Neural progenitor cell (in vitro differentiated cells): ENCODE data around the gene SDC1. TPM values are rescaled to one million over a fixed set of nuclear protein-coding genes. Genes with fewer than 3 reads are reported as not detected.
A peak's percentile ranks its signal among the peaks of the same experiment; 100 is the strongest.

ENCODE experiments used
- DNase-seq: peaks from one replicate; pipeline ENCODE4 v3.0.0-alpha.2; 2016; ENCODE audit warnings: low spot score
- H2AFZ ChIP-seq: fragments of 200-600 bp; sonication (generic); replicated peaks from 2 replicates; pipeline ENCODE4 v1.6.1; 2016; ENCODE audit warnings: antibody characterized with exemption
- H3F3A ChIP-seq: fragments of 200-600 bp; sonication (generic); 2 replicates; pipeline ENCODE4 v1.6.1; 2016; ENCODE audit warnings: antibody characterized with exemption, low read depth
- H3K27ac ChIP-seq: fragments of 200-600 bp; sonication (generic); 2 replicates; pipeline ENCODE4 v1.5.1; 2016; ENCODE audit warnings: mild to moderate bottlenecking
- H3K27me3 ChIP-seq: fragments of 200-600 bp; sonication (generic); 2 replicates; pipeline ENCODE4 v1.6.1; 2016; ENCODE audit warnings: mild to moderate bottlenecking, moderate library complexity
- H3K36me3 ChIP-seq: fragments of 200-600 bp; sonication (generic); 2 replicates; pipeline ENCODE4 v1.5.1; 2016
- H3K4me1 ChIP-seq: fragments of 200-600 bp; sonication (generic); 2 replicates; pipeline ENCODE4 v1.6.1; 2016; ENCODE audit warnings: mixed run types
- H3K4me2 ChIP-seq: fragments of 200-600 bp; sonication (generic); 2 replicates; pipeline ENCODE4 v1.6.1; 2016
- H3K4me3 ChIP-seq: fragments of 200-600 bp; sonication (generic); 2 replicates; pipeline ENCODE4 v1.5.1; 2016
- H3K79me2 ChIP-seq: fragments of 200-600 bp; sonication (generic); 2 replicates; pipeline ENCODE4 v1.6.1; 2016; ENCODE audit warnings: low read depth
- H3K9ac ChIP-seq: fragments of 200-600 bp; sonication (generic); 2 replicates; pipeline ENCODE4 v1.6.1; 2016
- H3K9me3 ChIP-seq: fragments of 200-600 bp; sonication (generic); 2 replicates; pipeline ENCODE4 v1.5.1; 2016; ENCODE audit warnings: low read depth
- H4K20me1 ChIP-seq: fragments of 200-600 bp; sonication (generic); 2 replicates; pipeline ENCODE4 v1.6.1; 2016; ENCODE audit warnings: low read depth
- H3K27ac Mint-ChIP-seq: 3 replicates; pipeline ENCODE4 v1.8.0; 2021; ENCODE audit warnings: mixed read lengths
- H3K27me3 Mint-ChIP-seq: 2 replicates; pipeline ENCODE4 v1.8.0; 2022; ENCODE audit warnings: low read depth, mild to moderate bottlenecking, inconsistent platforms, moderate library complexity, mixed read lengths; ENCODE audit not compliant: insufficient read depth
- H3K36me3 Mint-ChIP-seq: 3 replicates; pipeline ENCODE4 v1.8.0; 2021; ENCODE audit warnings: mixed read lengths
- H3K4me1 Mint-ChIP-seq: 3 replicates; pipeline ENCODE4 v1.8.0; 2021; ENCODE audit warnings: mixed read lengths
- H3K4me3 Mint-ChIP-seq: 3 replicates; pipeline ENCODE4 v1.8.0; 2021; ENCODE audit warnings: mild to moderate bottlenecking, moderate library complexity, mixed read lengths
- H3K9me3 Mint-ChIP-seq: 3 replicates; pipeline ENCODE4 v1.8.0; 2020; ENCODE audit warnings: mixed read lengths
- EZH2 ChIP-seq: fragments of 200-600 bp; sonication (generic); IDR thresholded peaks from 2 replicates; pipeline ENCODE4 v1.6.1; 2017; ENCODE audit warnings: antibody characterized with exemption, mild to moderate bottlenecking, moderate library complexity
- EZH2phosphoT487 ChIP-seq: fragments of 200-600 bp; sonication (generic); IDR thresholded peaks from 2 replicates; pipeline ENCODE4 v1.6.1; 2017; ENCODE audit warnings: antibody characterized with exemption
- total RNA-seq: library from RNA; depleted of rRNA; stranded (reverse); fragments of >200 nt; gene quantifications from 2 replicates; pipeline ENCODE4 v1.2.3, GENCODE V29; 2015; ENCODE audit warnings: low replicate concordance
- TF ChIP-seq, protein P1 (sequence below): fragments of 200-600 bp; sonication (generic); IDR thresholded peaks from 2 replicates; pipeline ENCODE4 v1.5.1; 2017; ENCODE audit warnings: antibody characterized with exemption, mild to moderate bottlenecking

Gene SDC1
- total RNA-seq, 1 donor from 2014 or later, result 27.5 TPM

- Mint-ChIP-seq H3K9me3 (no peaks in the 10 kb centered on the region), H3K27ac (no peak overlapping the region), H3K4me1 (peaks cover 33% of the 10 kb centered on the region), H3K36me3 (no peaks in the 10 kb centered on the region), H3K4me3 (no peak overlapping the region), H3K27me3 (peaks cover 6% of the 10 kb centered on the region)
- Histone ChIP-seq H3K27me3 (peaks cover 9% of the 10 kb centered on the region), H2AFZ (peak overlapping the region; percentile 75), H3K9me3 (no peaks in the 10 kb centered on the region), H3F3A (peaks cover 24% of the 10 kb centered on the region), H3K4me3 (peak overlapping the region; percentile 77), H4K20me1 (peaks cover 39% of the 10 kb centered on the region), H3K36me3 (no peaks in the 10 kb centered on the region), H3K9ac (peak overlapping the region; percentile 62), H3K4me1 (peaks cover 25% of the 10 kb centered on the region), H3K4me2 (peak overlapping the region; percentile 99), H3K79me2 (peaks cover 51% of the 10 kb centered on the region), H3K27ac (no peak overlapping the region)
- peak; percentile 64 for DNase-seq
- TF ChIP-seq EZH2 (no peak), EZH2phosphoT487 (no peak)
- TF ChIP-seq, protein P1, sequence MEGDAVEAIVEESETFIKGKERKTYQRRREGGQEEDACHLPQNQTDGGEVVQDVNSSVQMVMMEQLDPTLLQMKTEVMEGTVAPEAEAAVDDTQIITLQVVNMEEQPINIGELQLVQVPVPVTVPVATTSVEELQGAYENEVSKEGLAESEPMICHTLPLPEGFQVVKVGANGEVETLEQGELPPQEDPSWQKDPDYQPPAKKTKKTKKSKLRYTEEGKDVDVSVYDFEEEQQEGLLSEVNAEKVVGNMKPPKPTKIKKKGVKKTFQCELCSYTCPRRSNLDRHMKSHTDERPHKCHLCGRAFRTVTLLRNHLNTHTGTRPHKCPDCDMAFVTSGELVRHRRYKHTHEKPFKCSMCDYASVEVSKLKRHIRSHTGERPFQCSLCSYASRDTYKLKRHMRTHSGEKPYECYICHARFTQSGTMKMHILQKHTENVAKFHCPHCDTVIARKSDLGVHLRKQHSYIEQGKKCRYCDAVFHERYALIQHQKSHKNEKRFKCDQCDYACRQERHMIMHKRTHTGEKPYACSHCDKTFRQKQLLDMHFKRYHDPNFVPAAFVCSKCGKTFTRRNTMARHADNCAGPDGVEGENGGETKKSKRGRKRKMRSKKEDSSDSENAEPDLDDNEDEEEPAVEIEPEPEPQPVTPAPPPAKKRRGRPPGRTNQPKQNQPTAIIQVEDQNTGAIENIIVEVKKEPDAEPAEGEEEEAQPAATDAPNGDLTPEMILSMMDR, result no peak
These were observed 690 bp downstream of the SDC1 start for GRCh38 chr2:20224164-20224715.

- peak; percentile 72 for DNase-seq
These were observed 1.3 kb downstream of the SDC1 start for GRCh38 chr2:20223407-20224163.

DNA sequence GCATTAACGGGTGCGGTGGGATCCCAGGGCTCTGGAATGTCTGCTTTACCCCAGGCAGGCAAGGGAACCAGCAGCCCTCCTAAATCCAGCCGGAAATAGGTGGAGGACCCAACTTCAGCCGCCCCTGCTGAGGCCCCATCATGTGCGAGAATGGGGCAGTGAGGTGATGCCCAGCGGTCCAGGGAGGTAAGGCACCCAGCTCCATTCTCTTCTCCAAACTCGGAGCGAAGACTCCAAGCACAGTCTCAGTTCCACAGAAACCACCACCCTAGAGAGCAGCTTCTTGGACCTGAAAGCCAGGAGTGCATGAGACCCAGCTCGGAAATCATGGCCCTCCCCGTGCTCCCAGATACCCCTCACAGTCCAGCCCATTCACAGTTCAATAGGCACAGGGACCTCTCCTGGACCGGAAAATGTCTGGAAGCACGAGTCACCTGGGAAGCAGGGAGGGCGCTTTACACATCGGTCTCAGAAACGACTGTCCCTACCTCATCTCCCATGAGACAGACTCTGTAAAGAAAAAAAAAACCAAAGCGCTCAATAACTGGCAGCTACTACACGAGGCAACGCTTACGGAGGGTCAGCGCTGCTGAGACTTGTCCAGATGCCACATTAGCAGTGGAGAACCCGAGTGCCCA is 2.0 kb downstream of the SDC1 start:
- peaks cover 52% of the 10 kb centered on the region for H4K20me1 ChIP-seq
- H3K4me3 Mint-ChIP-seq, result peak overlapping the region; percentile 86
- peaks cover 24% of the 10 kb centered on the region for H3F3A ChIP-seq
- peak overlapping the region; percentile 77 for H3K4me3 ChIP-seq
- peaks cover 4% of the 10 kb centered on the region for H3K36me3 Mint-ChIP-seq
- H3K4me1 Mint-ChIP-seq, result peaks cover 37% of the 10 kb centered on the region
- no peak overlapping the region for H3K9ac ChIP-seq
- H3K9me3 Mint-ChIP-seq, result no peaks in the 10 kb centered on the region
- peaks cover 4% of the 10 kb centered on the region for H3K27me3 Mint-ChIP-seq
- peaks cover 9% of the 10 kb centered on the region for H3K27me3 ChIP-seq
- no peak for TF ChIP-seq EZH2
- TF ChIP-seq, protein P1, result no peak
- TF ChIP-seq EZH2phosphoT487, result no peak
- H3K27ac ChIP-seq, result no peak overlapping the region
- H3K4me2 ChIP-seq, result peak overlapping the region; percentile 99
- H3K9me3 ChIP-seq, result no peaks in the 10 kb centered on the region
- no peak overlapping the region for H3K27ac Mint-ChIP-seq
- H3K79me2 ChIP-seq, result peaks cover 64% of the 10 kb centered on the region
- H3K4me1 ChIP-seq, result peaks cover 25% of the 10 kb centered on the region
- no peaks in the 10 kb centered on the region for H3K36me3 ChIP-seq
- DNase-seq, result no peak
- no peak overlapping the region for H2AFZ ChIP-seq

More at GRCh38 chr2:20223407-20224163, 1.3 kb downstream of the SDC1 start:
- no peaks in the 10 kb centered on the region for H3K36me3 ChIP-seq
- Mint-ChIP-seq H3K9me3 (no peaks in the 10 kb centered on the region), H3K27me3 (peaks cover 4% of the 10 kb centered on the region), H3K36me3 (peaks cover 2% of the 10 kb centered on the region), H3K27ac (no peak overlapping the region), H3K4me1 (peaks cover 35% of the 10 kb centered on the region), H3K4me3 (peak overlapping the region; percentile 86)
- H3F3A ChIP-seq, result peaks cover 24% of the 10 kb centered on the region
- peaks cover 57% of the 10 kb centered on the region for H3K79me2 ChIP-seq
- no peak for TF ChIP-seq EZH2
- TF ChIP-seq, protein P1, result peak; percentile 14
- no peaks in the 10 kb centered on the region for H3K9me3 ChIP-seq
- H3K9ac ChIP-seq, result peak overlapping the region; percentile 62
- peaks cover 25% of the 10 kb centered on the region for H3K4me1 ChIP-seq
- peak overlapping the region; percentile 77 for H3K4me3 ChIP-seq
- H4K20me1 ChIP-seq, result peaks cover 45% of the 10 kb centered on the region
- no peak overlapping the region for H3K27ac ChIP-seq
- peaks cover 9% of the 10 kb centered on the region for H3K27me3 ChIP-seq
- peak overlapping the region; percentile 45 for H2AFZ ChIP-seq
- H3K4me2 ChIP-seq, result peak overlapping the region; percentile 99
